CD4-positive, alpha-beta T cell treated with Interleukin-1 beta for 1 hour (primary cell): ENCODE measurements around the gene FAM174C.
"Not testable (repeated sequence)": the region's sequence is repeated elsewhere in the genome, so short reads cannot be mapped to it uniquely, and the experiment has no call there.

Source experiments
- DNase-seq, 2 donors: peaks; one replicate each; pipeline ENCODE4 v3.0.0-alpha.2; 2020 to 2022

The FAM174C gene

GRCh38 chr19:1307320-1307719, 32.0 kb downstream of the FAM174C start:
- no peak for DNase-seq

GRCh38 chr19:1307755-1308303, 32.5 kb downstream of the FAM174C start:
- no peak for DNase-seq

GRCh38 chr19:1308718-1309117, 33.4 kb downstream of the FAM174C start:
- no peak for DNase-seq

GRCh38 chr19:1309977-1310852, 34.9 kb downstream of the FAM174C start:
- DNase-seq, result no peak

- DNase-seq, result no peak
These were observed 35.5 kb downstream of the FAM174C start for GRCh38 chr19:1310853-1311180.

GRCh38 chr19:1311543-1312091, 36.3 kb downstream of the FAM174C start:
- DNase-seq, result no peak

- no peak for DNase-seq
These were observed 37.7 kb downstream of the FAM174C start for GRCh38 chr19:1312767-1313694.

- no peak for DNase-seq
These were observed 38.6 kb downstream of the FAM174C start for GRCh38 chr19:1313695-1314613.

- peak in 1 of 2 donors; percentile 27 for DNase-seq
These were observed 40.3 kb downstream of the FAM174C start for GRCh38 chr19:1315470-1316166.

- no peak for DNase-seq
These were observed 41.1 kb downstream of the FAM174C start for GRCh38 chr19:1316466-1316865.

- DNase-seq, result no peak
These were observed 42.1 kb downstream of the FAM174C start for GRCh38 chr19:1317274-1318003.

- DNase-seq, result no peak
These were observed 43.5 kb downstream of the FAM174C start for GRCh38 chr19:1318678-1319471.

GRCh38 chr19:1320282-1320650, 44.9 kb downstream of the FAM174C start:
- not testable (repeated sequence) for DNase-seq

GRCh38 chr19:1321539-1321938, 46.2 kb downstream of the FAM174C start:
- DNase-seq, result no peak

- no peak for DNase-seq
These were observed 47.1 kb downstream of the FAM174C start for GRCh38 chr19:1322198-1322981.

GRCh38 chr19:1324249-1324805, 49.0 kb downstream of the FAM174C start:
- DNase-seq, result no peak

- peak in 1 of 2 donors; percentile 29 for DNase-seq
These were observed 49.7 kb downstream of the FAM174C start for GRCh38 chr19:1324806-1325567.
